C1 segment of cervical spinal cord (tissue), 14 donors: ENCODE results near the gene TRABD.
"Not testable (repeated sequence)": the region's sequence is repeated elsewhere in the genome, so short reads cannot be mapped to it uniquely, and the experiment has no call there.

Experiments
- DNase-seq, 14 donors: peaks; one replicate each; lab custom pipeline; 2025; lab: John Stamatoyannopoulos, UW

Gene TRABD

GRCh38 chr22:50201191-50202129 is 15.7 kb downstream of the TRABD start:
- peak in 1 of 14 donors; percentile 73 for DNase-seq

- no peak for DNase-seq
These were observed 16.5 kb downstream of the TRABD start for GRCh38 chr22:50202130-50202666.

- no peak for DNase-seq
These were observed 17.6 kb downstream of the TRABD start for GRCh38 chr22:50203288-50203687.

GRCh38 chr22:50204571-50204970 is 18.9 kb downstream of the TRABD start:
- no peak for DNase-seq

- DNase-seq: not testable (repeated sequence)
These were observed 19.3 kb downstream of the TRABD start for GRCh38 chr22:50204998-50205397.

GRCh38 chr22:50205781-50206569 is 20.3 kb downstream of the TRABD start:
- DNase-seq: no peak

- DNase-seq: peak in 6 of 14 donors; percentile 3 to 70 (median 42)
These were observed 20.9 kb downstream of the TRABD start for GRCh38 chr22:50206599-50206998.

- no peak for DNase-seq
These were observed 21.8 kb downstream of the TRABD start for GRCh38 chr22:50207383-50208140.

GRCh38 chr22:50208430-50208938 is 22.8 kb downstream of the TRABD start:
- no peak for DNase-seq

- no peak for DNase-seq
These were observed 23.5 kb downstream of the TRABD start for GRCh38 chr22:50208939-50209892.

GRCh38 chr22:50209893-50210292 is 24.2 kb downstream of the TRABD start:
- DNase-seq: peak in 6 of 14 donors; percentile 7 to 68 (median 19)

GRCh38 chr22:50210378-50211139 is 24.8 kb downstream of the TRABD start:
- no peak for DNase-seq

- no peak for DNase-seq
These were observed 25.4 kb downstream of the TRABD start for GRCh38 chr22:50211147-50211546.

GRCh38 chr22:50213263-50213662 is 27.6 kb downstream of the TRABD start:
- no peak for DNase-seq

- DNase-seq: no peak
These were observed 29.8 kb downstream of the TRABD start for GRCh38 chr22:50215297-50216054.

GRCh38 chr22:50216055-50216683 is 30.5 kb downstream of the TRABD start:
- DNase-seq: no peak

GRCh38 chr22:50216684-50217520 is 31.2 kb downstream of the TRABD start:
- no peak for DNase-seq
